Hepatocyte (in vitro differentiated cells): ENCODE measurements around the gene PCDH9.

ENCODE experiments used
- EZH2phosphoT487 ChIP-seq: fragments of 200-600 bp; sonication (generic); IDR thresholded peaks from one replicate; pipeline ENCODE4 v1.6.1; 2018; ENCODE audit warnings: antibody characterized with exemption, mild to moderate bottlenecking, low read depth, moderate library complexity; ENCODE audit not compliant: unreplicated experiment, severe bottlenecking
- TF ChIP-seq, protein P1 (sequence below): fragments of 200-600 bp; sonication (generic); IDR thresholded peaks from 2 replicates; pipeline ENCODE4 v1.5.1; 2016; ENCODE audit warnings: antibody characterized with exemption, mild to moderate bottlenecking; ENCODE audit not compliant: poor library complexity

DNA sequence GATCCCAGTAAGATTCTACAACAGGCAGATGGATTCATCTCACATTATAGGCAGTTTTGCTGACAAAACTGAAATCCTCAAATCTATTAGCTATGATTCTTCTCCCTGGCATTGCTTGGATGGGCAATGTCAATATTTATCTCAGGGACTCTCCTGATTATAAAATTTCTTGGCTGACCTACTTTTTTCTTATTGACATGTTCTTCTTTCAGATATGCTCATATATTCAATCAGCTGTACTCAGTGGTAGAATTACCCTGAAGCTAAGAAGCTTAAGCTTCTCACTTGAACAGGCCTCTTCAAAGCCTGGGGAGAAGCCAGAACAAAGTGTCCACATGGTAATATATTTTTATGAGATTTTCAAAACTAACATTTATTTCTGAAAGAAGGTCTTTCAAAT, 513.6 kb downstream of the PCDH9 start:
- TF ChIP-seq, protein P1, sequence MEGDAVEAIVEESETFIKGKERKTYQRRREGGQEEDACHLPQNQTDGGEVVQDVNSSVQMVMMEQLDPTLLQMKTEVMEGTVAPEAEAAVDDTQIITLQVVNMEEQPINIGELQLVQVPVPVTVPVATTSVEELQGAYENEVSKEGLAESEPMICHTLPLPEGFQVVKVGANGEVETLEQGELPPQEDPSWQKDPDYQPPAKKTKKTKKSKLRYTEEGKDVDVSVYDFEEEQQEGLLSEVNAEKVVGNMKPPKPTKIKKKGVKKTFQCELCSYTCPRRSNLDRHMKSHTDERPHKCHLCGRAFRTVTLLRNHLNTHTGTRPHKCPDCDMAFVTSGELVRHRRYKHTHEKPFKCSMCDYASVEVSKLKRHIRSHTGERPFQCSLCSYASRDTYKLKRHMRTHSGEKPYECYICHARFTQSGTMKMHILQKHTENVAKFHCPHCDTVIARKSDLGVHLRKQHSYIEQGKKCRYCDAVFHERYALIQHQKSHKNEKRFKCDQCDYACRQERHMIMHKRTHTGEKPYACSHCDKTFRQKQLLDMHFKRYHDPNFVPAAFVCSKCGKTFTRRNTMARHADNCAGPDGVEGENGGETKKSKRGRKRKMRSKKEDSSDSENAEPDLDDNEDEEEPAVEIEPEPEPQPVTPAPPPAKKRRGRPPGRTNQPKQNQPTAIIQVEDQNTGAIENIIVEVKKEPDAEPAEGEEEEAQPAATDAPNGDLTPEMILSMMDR: no peak
- no peak for TF ChIP-seq EZH2phosphoT487
